Neuronal stem cell (in vitro differentiated cells): ENCODE results near the gene GLB1L.

Experiments used
- DNase-seq: peaks from one replicate; pipeline ENCODE4 v3.0.0-alpha.2; 2013; ENCODE audit warnings: low spot score
- H2AFZ ChIP-seq: one replicate; pipeline ENCODE4 v1.6.1; 2013; ENCODE audit warnings: mild to moderate bottlenecking, low read length, inconsistent platforms
- H2AK5ac ChIP-seq: 2 replicates; pipeline ENCODE4 v1.6.1; 2013; ENCODE audit warnings: low read depth, mild to moderate bottlenecking, inconsistent platforms, low read length, moderate library complexity, mixed read lengths
- H2BK120ac ChIP-seq: 2 replicates; pipeline ENCODE4 v1.6.1; 2013; ENCODE audit warnings: low read depth, mild to moderate bottlenecking, inconsistent platforms, low read length, moderate library complexity, mixed read lengths
- H2BK12ac ChIP-seq: one replicate; pipeline ENCODE4 v1.6.1; 2013; ENCODE audit warnings: low read length, inconsistent platforms
- H2BK15ac ChIP-seq: 2 replicates; pipeline ENCODE4 v1.6.1; 2013; ENCODE audit warnings: mild to moderate bottlenecking, low read length, inconsistent platforms, mixed read lengths
- H2BK5ac ChIP-seq: one replicate; pipeline ENCODE4 v1.6.1; 2013; ENCODE audit warnings: inconsistent platforms, mild to moderate bottlenecking, low read length, moderate library complexity
- H3K14ac ChIP-seq: one replicate; pipeline ENCODE4 v1.6.1; 2013; ENCODE audit warnings: low read length, inconsistent platforms
- H3K18ac ChIP-seq: 2 replicates; pipeline ENCODE4 v1.6.1; 2013; ENCODE audit warnings: low read length, inconsistent platforms
- H3K23ac ChIP-seq: 2 replicates; pipeline ENCODE4 v1.6.1; 2013; ENCODE audit warnings: low read depth, mild to moderate bottlenecking, mixed read lengths, low read length, inconsistent platforms; ENCODE audit not compliant: poor library complexity
- H3K27ac ChIP-seq: replicated peaks from 3 replicates; pipeline ENCODE4 v1.5.1; 2013; ENCODE audit warnings: low read length, inconsistent platforms
- H3K27me3 ChIP-seq, 3 experiments: 2 replicates each; pipeline ENCODE4 v1.6.1; 2013; ENCODE audit warnings: low read length in 3 of 3, mild to moderate bottlenecking in 2 of 3, inconsistent platforms in 1 of 3, low read depth in 1 of 3, mixed read lengths in 1 of 3, moderate library complexity in 1 of 3; ENCODE audit not compliant: control insufficient read depth in 3 of 3, insufficient read depth in 3 of 3
- H3K36me3 ChIP-seq, 2 donors: replicated peaks in 1 of 2; 2 replicates each; pipeline ENCODE4 v1.6.1; 2013; ENCODE audit warnings: low read length in 2 of 2; ENCODE audit not compliant: control insufficient read depth in 2 of 2, insufficient read depth in 2 of 2
- H3K4ac ChIP-seq: 2 replicates; pipeline ENCODE4 v1.6.1; 2013; ENCODE audit warnings: inconsistent platforms, mild to moderate bottlenecking, low read length, moderate library complexity
- H3K4me1 ChIP-seq, 2 donors: 1 replicate in 1 of 2; 2 replicates in 1 of 2; pipeline ENCODE4 v1.6.1; 2013; ENCODE audit warnings: low read length in 2 of 2, low read depth in 1 of 2; ENCODE audit not compliant: control insufficient read depth in 2 of 2, insufficient read depth in 1 of 2
- H3K4me2 ChIP-seq: one replicate; pipeline ENCODE4 v1.6.1; 2013; ENCODE audit warnings: mild to moderate bottlenecking, low read length, inconsistent platforms; ENCODE audit not compliant: insufficient read depth, poor library complexity, severe bottlenecking
- H3K4me3 ChIP-seq, 2 donors: 2 replicates each; pipeline ENCODE4 v1.5.1; 2013; ENCODE audit warnings: low read length in 2 of 2, mild to moderate bottlenecking in 2 of 2, inconsistent platforms in 1 of 2, moderate library complexity in 1 of 2
- H3K79me1 ChIP-seq: one replicate; pipeline ENCODE4 v1.6.1; 2013; ENCODE audit warnings: low read depth, mild to moderate bottlenecking, inconsistent platforms, low read length, moderate library complexity
- H3K9ac ChIP-seq: one replicate; pipeline ENCODE4 v1.6.1; 2013; ENCODE audit warnings: mild to moderate bottlenecking, low read depth, low read length, inconsistent platforms; ENCODE audit not compliant: poor library complexity
- H3K9me3 ChIP-seq, 2 donors: replicated peaks in 1 of 2; 2 replicates each; pipeline versions ENCODE3 to v1.6.1; 2013; ENCODE audit warnings: low read length in 2 of 2, mild to moderate bottlenecking in 2 of 2, inconsistent platforms in 1 of 2, low read depth in 1 of 2, mixed read lengths in 1 of 2, moderate library complexity in 1 of 2; ENCODE audit not compliant: control insufficient read depth in 2 of 2, insufficient read depth in 1 of 2
- H4K8ac ChIP-seq: one replicate; pipeline ENCODE4 v1.6.1; 2013; ENCODE audit warnings: low read depth, mild to moderate bottlenecking, inconsistent platforms, low read length, moderate library complexity
- H4K91ac ChIP-seq: one replicate; pipeline ENCODE4 v1.6.1; 2013; ENCODE audit warnings: low read length, low read depth, mild to moderate bottlenecking, inconsistent platforms; ENCODE audit not compliant: poor library complexity
- WGBS, 2 donors: extraction: QIAGEN DNeasy Blood & Tissue Kit; methylation state at CpG; one replicate each; pipeline ENCODE4 v1.1.7; 2013; ENCODE audit warnings: missing lambda C conversion rate in 2 of 2, mixed read lengths in 1 of 2; ENCODE audit not compliant: insufficient read length in 2 of 2, insufficient replicate concordance in 1 of 2; ENCODE audit errors: extremely low coverage in 2 of 2; 5-methylcytosine and 5-hydroxymethylcytosine counted together

GLB1L gene

DNA sequence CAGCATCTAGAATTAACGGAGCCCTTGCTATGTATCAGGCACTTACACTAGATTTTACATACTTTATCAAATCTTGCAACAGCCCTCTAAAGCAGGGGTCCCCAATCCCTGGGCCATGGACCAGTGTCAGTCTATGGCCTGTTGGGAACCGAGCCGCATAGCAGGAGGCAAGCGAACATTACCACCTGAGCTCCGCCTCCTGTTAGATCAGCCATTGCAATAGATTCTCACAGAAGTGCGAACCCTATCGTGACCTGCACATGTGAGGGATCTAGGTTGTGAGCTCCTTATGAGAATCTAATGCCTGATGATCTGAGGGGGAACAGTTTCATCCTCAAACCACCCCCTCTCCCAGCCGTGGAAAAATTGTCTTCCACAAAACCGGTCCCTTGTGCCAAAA is 47.4 kb upstream of the GLB1L start:
- Histone ChIP-seq H2AK5ac (no peak overlapping the region), H3K27ac (no peak overlapping the region), H3K36me3 (no peaks in the 10 kb centered on the region), H3K79me1 (no peaks in the 10 kb centered on the region), H3K4me2 (no peak overlapping the region), H2BK12ac (no peak overlapping the region), H3K14ac (no peak overlapping the region), H2BK120ac (no peak overlapping the region), H3K27me3 (peaks cover 0 to 13% (median 0%) of the 10 kb centered on the region in 3 experiments), H3K4me3 (no peak overlapping the region), H3K4me1 (peaks cover 2 to 5% of the 10 kb centered on the region in 2 donors), H2AFZ (no peak overlapping the region), H3K23ac (no peak overlapping the region), H4K91ac (no peak overlapping the region), H2BK5ac (no peak overlapping the region), H2BK15ac (no peak overlapping the region), H3K9ac (no peak overlapping the region), H3K9me3 (peaks cover 0 to 2% of the 10 kb centered on the region in 2 donors), H3K18ac (no peak overlapping the region), H4K8ac (no peak overlapping the region), H3K4ac (no peak overlapping the region)
- no CpG with 5 or more reads among the region's 9 CpGs for WGBS, 2 donors
- no peak for DNase-seq

DNA sequence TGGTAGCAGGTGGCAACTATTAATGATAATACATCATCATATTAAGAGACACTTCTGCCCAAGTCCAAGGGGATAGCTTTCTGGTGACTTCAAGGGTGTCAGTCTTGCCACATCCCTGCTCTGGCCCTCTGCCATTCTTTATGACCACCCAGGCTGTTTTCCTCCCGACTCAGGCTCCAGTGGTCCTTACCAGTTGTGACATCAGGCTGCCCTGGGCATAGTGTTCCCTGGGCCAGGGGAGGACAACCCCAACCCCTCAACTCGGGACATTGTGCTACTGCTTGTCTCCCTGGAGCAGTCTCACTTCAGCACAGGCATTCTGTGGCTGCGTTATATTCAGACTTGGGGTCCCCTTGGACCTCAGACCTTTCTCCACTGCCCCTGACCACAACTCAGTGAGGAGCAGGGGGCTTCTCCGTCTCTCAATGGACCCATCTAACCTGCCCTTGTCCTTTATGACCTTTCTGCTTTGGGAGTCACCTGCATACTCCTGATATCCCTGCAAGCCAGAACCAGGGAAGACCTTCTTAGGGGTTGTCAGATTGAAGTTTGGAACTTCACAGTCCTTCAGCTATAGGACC is 46.8 kb upstream of the GLB1L start:
- Histone ChIP-seq H3K9me3 (peaks cover 0 to 2% of the 10 kb centered on the region in 2 donors), H3K79me1 (no peaks in the 10 kb centered on the region), H3K27ac (no peak overlapping the region), H2BK5ac (no peak overlapping the region), H2BK120ac (no peak overlapping the region), H2BK15ac (no peak overlapping the region), H3K4ac (no peak overlapping the region), H3K9ac (no peak overlapping the region), H2AFZ (no peak overlapping the region), H3K4me3 (no peak overlapping the region), H3K4me1 (peaks cover 2 to 5% of the 10 kb centered on the region in 2 donors), H3K14ac (no peak overlapping the region), H3K36me3 (no peaks in the 10 kb centered on the region), H2BK12ac (no peak overlapping the region), H3K4me2 (no peak overlapping the region), H3K18ac (no peak overlapping the region), H3K27me3 (peaks cover 0 to 10% (median 0%) of the 10 kb centered on the region in 3 experiments), H2AK5ac (no peak overlapping the region), H3K23ac (no peak overlapping the region), H4K8ac (no peak overlapping the region), H4K91ac (no peak overlapping the region)
- no peak for DNase-seq
- WGBS, 2 donors: no CpG with 5 or more reads among the region's 4 CpGs

GRCh38 chr2:219291394-219291793 is 46.1 kb upstream of the GLB1L start:
- no CpG with 5 or more reads among the region's 7 CpGs for WGBS, 2 donors
- no peak overlapping the region for H2BK120ac ChIP-seq
- no peak overlapping the region for H3K27ac ChIP-seq
- peaks cover 0 to 10% (median 0%) of the 10 kb centered on the region in 3 experiments for H3K27me3 ChIP-seq
- no peak for DNase-seq
- H2BK15ac ChIP-seq: no peak overlapping the region
- H4K8ac ChIP-seq: no peak overlapping the region
- H3K23ac ChIP-seq: no peak overlapping the region
- H3K4me2 ChIP-seq: no peak overlapping the region
- no peak overlapping the region for H3K14ac ChIP-seq
- no peak overlapping the region for H3K4ac ChIP-seq
- H2BK5ac ChIP-seq: no peak overlapping the region
- H3K4me3 ChIP-seq: no peak overlapping the region
- H4K91ac ChIP-seq: no peak overlapping the region
- peaks cover 7 to 8% of the 10 kb centered on the region in 2 donors for H3K4me1 ChIP-seq
- peaks cover 0 to 2% of the 10 kb centered on the region in 2 donors for H3K9me3 ChIP-seq
- no peak overlapping the region for H3K9ac ChIP-seq
- no peak overlapping the region for H2AFZ ChIP-seq
- no peaks in the 10 kb centered on the region for H3K36me3 ChIP-seq
- no peak overlapping the region for H2AK5ac ChIP-seq
- H3K18ac ChIP-seq: no peak overlapping the region
- H3K79me1 ChIP-seq: peaks cover 2% of the 10 kb centered on the region
- no peak overlapping the region for H2BK12ac ChIP-seq

GRCh38 chr2:219290381-219291171 is 45.3 kb upstream of the GLB1L start:
- no peak overlapping the region for H3K4me3 ChIP-seq
- peaks cover 0 to 2% of the 10 kb centered on the region in 2 donors for H3K9me3 ChIP-seq
- H3K4ac ChIP-seq: no peak overlapping the region
- H2AFZ ChIP-seq: no peak overlapping the region
- H4K91ac ChIP-seq: no peak overlapping the region
- H2BK5ac ChIP-seq: no peak overlapping the region
- H2BK120ac ChIP-seq: peak overlapping the region; percentile 40
- H2BK15ac ChIP-seq: peak overlapping the region; percentile 93
- H3K18ac ChIP-seq: peak overlapping the region; percentile 71
- no peak overlapping the region for H3K27ac ChIP-seq
- no peak overlapping the region for H4K8ac ChIP-seq
- peaks cover 0 to 10% (median 0%) of the 10 kb centered on the region in 3 experiments for H3K27me3 ChIP-seq
- H2AK5ac ChIP-seq: peak overlapping the region; percentile 74
- H3K79me1 ChIP-seq: peaks cover 3% of the 10 kb centered on the region
- H3K9ac ChIP-seq: peak overlapping the region; percentile 66
- no peak overlapping the region for H2BK12ac ChIP-seq
- no peak overlapping the region for H3K4me2 ChIP-seq
- H3K36me3 ChIP-seq: no peaks in the 10 kb centered on the region
- no peak for DNase-seq
- peaks cover 9 to 10% of the 10 kb centered on the region in 2 donors for H3K4me1 ChIP-seq
- no CpG with 5 or more reads among the region's 16 CpGs for WGBS, 2 donors
- H3K14ac ChIP-seq: no peak overlapping the region
- no peak overlapping the region for H3K23ac ChIP-seq
